ENCODE results near the gene IWS1.
"Not testable (repeated sequence)": the region's sequence is repeated elsewhere in the genome, so short reads cannot be mapped to it uniquely, and the experiment has no call there.

Gene IWS1

DNA sequence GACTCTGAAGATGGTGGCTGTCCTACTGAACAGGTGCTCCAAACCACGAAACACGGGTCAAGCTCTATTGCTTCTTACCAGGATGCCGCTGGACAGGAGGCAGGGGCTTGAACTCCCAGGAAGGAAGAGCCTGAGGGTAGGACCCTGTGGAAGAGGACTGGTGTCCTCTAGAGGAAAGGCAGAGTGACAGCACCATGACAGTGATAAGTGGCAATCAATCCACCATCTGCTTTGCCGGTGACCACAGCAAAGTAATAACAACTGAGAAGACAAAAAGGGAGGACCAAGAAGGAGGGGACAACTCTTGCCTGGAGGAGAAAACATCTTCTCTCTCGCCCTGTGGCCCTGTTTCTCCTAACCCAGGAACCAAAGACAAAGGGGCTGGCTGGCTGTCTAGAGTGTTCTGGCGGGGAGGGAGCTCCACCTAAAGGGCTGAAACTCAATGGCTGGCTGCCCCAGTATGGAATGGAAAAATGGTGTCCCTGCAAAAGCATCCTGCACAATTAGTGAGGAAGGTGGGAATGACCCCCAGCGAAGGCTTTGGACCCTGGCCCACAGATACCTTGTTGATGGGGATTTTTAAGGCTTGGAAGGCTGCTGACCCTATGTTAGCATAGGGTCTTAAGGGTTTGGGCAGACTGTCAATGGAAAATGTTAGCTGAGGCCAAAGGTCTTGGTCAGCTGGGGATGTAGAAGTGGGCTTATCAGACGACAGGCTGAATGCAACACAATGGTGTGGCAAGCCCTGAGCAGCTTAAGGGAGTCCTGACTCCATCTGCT, 72.7 kb downstream of the IWS1 start:
- DNase-seq, result no peak

DNA sequence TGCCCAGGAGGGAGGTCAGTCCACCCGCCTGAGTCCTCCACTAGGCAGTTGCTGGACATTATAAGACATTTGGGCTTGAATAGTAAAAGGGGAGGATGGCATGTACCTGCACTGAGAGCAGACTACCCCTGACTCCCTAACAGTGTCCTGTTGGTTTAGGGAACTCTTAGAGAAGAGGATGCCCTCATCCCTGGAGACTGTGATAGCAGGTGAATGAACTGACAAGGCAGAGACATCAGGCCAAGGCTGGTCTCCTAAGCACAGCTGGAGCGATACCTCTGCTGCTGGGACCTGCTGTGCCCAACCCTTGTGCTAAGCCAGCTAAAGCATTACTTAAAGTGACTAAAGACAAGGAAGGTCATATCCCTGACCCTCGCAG, 73.3 kb downstream of the IWS1 start:
- no peak for DNase-seq

DNA sequence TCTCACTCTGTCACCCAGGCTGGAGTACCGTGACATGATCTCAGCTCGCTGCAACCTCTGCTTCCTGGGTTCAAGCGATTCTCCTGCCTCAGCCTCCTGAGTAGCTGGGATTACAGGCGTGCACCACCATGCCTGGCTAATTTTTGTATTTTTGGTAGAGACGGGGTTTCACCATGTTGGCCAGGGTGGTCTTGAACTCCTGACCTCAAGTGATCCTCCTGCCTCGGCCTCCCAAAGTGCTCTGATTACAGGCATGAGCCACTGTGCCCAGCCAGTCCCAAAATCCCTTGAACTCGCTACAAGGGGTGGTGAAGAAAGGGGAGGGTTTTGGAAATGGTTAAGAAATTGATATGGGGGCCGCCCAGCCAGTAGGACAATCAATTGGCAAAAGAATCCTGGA, 73.9 kb downstream of the IWS1 start:
- not testable (repeated sequence) for DNase-seq

DNA sequence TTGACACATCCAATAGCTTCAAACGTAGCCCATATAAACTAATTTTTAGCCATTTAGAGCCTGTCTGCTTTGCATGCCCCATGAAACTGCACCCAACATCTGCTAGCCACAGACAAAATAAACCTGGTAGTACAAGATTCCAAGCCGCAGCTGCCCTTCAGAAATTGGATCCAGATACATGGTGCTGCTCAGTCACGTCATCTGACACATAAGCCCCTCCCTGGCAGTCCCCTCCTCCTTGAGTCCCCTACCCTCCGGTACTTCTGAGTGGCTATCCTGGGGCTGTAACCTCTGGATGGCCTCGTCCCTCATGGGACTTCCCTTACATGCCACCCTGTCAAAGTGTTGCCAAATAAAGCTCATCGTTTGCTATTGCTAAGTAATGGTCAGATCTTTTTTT, 74.3 kb downstream of the IWS1 start:
- DNase-seq, result no peak

DNA sequence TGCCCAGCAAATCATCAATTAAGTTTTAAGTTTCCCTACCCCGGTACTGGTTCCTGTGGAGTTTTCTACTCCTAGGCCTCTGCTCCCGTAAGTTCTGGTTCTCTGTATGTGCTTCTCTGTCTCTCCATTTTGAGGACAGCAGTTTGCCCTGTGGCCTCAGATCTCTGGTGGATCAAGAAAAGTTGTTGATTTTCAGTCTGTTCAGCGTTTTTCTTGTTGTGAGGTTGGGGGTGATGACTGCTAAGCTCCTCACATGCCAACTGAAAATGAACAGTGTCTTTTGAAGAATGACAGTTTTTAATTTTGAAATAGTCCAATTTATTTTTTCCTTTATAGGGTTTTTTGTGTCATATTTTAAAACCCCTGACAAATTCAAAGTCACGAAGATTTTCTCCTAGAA, 76.4 kb downstream of the IWS1 start:
- no peak for DNase-seq

DNA sequence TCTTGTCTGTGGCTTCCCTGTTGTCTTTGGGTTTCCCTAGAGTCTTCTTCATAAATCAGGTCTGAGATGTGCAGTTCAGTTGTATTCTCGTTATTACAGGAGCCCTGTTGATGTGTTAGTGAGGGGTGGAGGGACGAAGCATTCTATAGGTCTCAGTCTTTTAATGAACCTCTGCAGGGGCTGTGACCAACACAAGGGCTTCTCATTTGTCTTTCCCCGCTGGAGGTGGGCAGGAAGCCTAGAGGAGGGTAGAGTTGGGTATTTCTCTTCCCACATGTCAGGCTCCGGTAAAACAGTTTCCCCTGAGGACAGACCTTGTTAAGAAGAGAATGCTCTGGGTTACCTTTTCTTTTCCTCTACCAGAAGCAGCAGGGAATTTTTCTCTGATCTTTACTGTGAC, 76.9 kb downstream of the IWS1 start:
- DNase-seq, result no peak

DNA sequence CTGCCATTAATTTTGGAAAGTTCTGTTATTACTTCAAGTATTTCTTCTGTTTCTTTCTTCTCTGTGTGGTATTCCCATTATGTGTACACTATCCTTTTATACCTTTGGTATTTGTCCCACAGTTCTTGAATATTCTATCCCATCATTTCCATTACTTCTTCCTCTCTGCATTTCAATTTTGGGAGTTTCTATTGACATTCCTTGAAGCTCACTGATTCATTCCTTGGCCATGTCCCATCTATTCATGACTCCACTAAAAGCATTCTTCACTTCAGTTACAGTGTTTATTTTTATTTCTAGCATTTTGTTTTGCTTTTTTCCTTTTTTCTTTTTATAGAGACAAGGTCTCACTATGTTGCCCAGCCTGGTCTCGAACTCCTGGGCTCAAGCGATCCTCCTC, 77.8 kb downstream of the IWS1 start:
- DNase-seq, result no peak

DNA sequence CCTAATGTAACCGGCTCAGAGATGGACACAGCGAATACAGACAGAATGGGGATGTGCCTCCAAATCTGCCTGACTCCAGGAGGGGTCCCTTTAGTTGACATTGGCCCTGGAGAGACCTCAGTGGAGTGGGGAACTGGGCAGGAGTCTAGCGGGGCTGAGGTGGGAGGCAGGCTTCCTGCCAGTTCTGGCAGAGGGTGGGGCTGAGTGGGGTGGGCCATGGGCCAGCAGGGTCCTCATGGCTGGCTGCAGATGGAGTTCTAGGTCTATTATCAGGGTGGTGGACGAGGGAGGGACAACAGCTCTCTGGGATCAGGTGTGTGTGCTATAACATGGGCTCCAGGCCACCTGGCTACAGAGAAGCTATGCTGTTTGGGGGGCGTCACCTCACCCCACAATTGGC, 86.9 kb downstream of the IWS1 start:
- no peak for DNase-seq

DNA sequence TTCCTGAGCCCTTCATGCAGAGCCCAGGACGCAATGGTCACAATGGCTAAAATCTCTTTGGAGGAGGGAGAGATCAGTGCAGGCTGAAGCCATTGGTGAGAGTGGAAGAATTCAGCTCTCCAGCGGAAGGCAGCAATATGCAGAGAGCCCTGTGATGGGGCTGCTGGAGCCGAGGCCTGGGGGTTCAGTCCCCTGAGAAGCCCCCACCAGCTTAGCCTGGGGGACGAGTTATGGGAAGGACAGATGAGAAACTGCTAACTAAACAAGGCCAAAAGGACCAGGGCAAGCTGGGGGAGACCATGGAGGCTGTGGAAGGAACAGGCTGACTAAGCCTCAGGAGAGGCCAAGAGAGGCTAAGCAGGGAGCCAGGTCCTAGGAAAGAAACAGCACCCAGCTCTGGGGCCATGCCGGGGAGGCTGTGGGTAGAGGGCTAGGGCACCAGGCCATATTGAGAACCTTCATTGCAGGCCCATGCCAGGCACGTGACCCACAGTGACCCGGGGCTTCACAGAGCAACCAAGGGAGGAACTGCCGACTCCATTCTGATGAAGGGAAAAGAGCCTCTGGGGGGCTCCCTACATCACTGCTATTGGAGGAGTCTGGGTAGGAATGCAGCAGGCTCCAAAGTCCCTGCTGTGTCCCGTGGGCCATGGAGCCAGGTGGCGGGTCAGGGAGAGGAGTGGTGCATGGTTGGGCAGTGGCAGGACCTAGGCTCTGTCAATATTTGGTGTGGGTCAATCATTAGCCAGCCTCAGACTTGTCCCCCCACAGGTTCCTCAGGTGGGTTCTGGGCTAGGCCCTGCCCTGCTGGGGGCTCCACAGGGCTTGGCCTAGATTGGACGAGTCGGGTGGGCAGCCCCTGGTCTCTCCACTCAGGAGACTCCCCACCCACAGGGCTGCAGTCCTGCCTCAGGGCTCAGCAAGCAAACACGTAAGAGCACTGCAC, 88.2 kb downstream of the IWS1 start:
- no peak for DNase-seq

DNA sequence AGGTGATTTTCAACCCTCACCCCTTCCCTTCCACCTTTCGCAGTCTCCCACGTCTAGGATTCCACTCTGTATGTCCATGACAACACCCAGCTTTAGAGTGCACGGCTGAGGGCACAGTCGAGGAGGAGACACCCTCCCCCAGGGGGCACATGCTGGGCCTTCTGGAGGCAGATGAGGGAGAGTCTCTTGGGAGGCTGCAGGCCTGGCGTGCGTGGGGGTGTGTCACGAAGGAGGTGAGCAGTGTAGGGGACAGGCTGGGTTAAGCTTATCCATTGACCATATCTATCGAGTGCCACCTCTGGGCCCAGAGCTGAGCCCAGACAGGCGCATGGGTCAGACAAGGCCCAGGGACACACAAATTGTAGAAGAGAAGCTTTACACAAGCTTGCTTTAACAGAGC, 89.2 kb downstream of the IWS1 start:
- DNase-seq, result no peak

DNA sequence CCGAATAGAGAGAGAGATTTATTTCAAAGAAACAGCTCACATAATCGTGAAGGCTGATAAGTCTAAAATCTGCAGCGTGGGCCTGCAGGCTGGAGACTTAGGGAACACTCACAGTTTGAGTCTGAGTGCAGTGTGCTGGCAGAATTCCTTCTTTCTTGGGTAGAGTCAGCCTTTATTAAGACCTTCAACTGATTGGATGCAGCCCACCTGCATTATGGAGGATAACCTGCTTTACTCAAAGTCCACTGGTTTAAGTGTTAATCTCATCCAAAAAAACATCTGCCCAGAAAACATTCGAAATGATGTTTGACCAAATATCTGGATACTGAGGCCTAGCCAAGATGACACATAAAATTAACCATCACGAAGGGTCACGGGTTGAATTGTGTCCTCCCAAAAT, 91.8 kb downstream of the IWS1 start:
- DNase-seq, result no peak

DNA sequence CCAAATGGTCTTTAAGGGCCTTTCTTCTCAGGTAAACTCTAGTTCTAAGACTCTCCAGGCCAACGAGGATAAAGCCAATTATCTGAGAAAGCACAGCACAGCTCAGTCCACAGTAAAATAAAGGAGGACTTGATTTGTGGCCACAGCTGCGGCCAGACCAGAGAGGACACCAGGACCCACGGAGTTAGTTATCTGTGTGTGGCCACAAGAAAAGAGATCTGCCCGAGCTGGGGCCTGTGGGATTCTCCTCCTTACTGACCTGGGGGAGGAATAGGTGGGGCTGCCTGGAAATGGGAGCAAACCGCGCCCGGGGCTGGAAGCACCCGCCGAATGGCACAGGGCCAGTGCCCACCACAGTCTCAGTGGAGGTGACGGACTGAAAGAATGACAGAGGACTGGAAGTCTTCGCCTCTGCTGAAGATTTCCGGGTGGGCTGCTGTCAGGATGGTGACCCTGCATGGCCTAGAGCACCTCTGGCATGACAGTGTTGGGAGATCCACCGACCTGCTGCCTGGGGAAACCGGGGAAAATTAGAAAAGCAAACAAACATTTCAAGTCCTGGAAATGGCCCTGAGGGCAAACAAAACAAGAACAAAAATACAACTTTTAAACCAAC, 94.8 kb downstream of the IWS1 start:
- DNase-seq, result no peak
